HUDEP-2 (cell line): Measurements from ENCODE around the gene CPT1A.
A peak's percentile ranks its signal among the peaks of the same experiment; 100 is the strongest.

Experiments used
- DNase-seq, 76 experiments: peaks; one replicate each; lab custom pipeline; 2025; ENCODE audit not compliant: unreplicated experiment in 76 of 76; lab: John Stamatoyannopoulos, UW

CPT1A gene

GRCh38 chr11:68806931-68807844 lies 34.5 kb downstream of the CPT1A start:
- no peak for DNase-seq

- DNase-seq: no peak
Observed at GRCh38 chr11:68804786-68805185, 36.9 kb downstream of the CPT1A start.

GRCh38 chr11:68803766-68804165 lies 38.0 kb downstream of the CPT1A start:
- no peak for DNase-seq

- peak in 28 of 76 experiments; percentile 1 to 47 (median 18) for DNase-seq
Observed at GRCh38 chr11:68798221-68798813, 43.4 kb downstream of the CPT1A start.

- no peak for DNase-seq
Observed at GRCh38 chr11:68796801-68797200, 44.9 kb downstream of the CPT1A start.

- no peak for DNase-seq
Observed at GRCh38 chr11:68792400-68792966, 49.2 kb downstream of the CPT1A start.

- no peak for DNase-seq
Observed at GRCh38 chr11:68784653-68785052, 57.1 kb downstream of the CPT1A start.

GRCh38 chr11:68783216-68783821 lies 58.4 kb downstream of the CPT1A start:
- no peak for DNase-seq

GRCh38 chr11:68782711-68783110 lies 59.0 kb downstream of the CPT1A start:
- no peak for DNase-seq

- peak in 75 of 76 experiments; percentile 20 to 96 (median 89) for DNase-seq
Observed at GRCh38 chr11:68780829-68781228, 60.9 kb downstream of the CPT1A start.

- DNase-seq: no peak
Observed at GRCh38 chr11:68778205-68778604, 63.5 kb downstream of the CPT1A start.

- DNase-seq: no peak
Observed at GRCh38 chr11:68776442-68777235, 65.1 kb downstream of the CPT1A start.

- DNase-seq: no peak
Observed at GRCh38 chr11:68775951-68776388, 65.7 kb downstream of the CPT1A start.

GRCh38 chr11:68774194-68774585 lies 67.5 kb downstream of the CPT1A start:
- DNase-seq: no peak

GRCh38 chr11:68773521-68774193 lies 68.1 kb downstream of the CPT1A start:
- no peak for DNase-seq

GRCh38 chr11:68772936-68773335 lies 68.8 kb downstream of the CPT1A start:
- no peak for DNase-seq

- DNase-seq: no peak
Observed at GRCh38 chr11:68770781-68771180, 70.9 kb downstream of the CPT1A start.

- DNase-seq: no peak
Observed at GRCh38 chr11:68767672-68768071, 74.0 kb downstream of the CPT1A start.

- no peak for DNase-seq
Observed at GRCh38 chr11:68766786-68767185, 74.9 kb downstream of the CPT1A start.

GRCh38 chr11:68764746-68765145 lies 77.0 kb downstream of the CPT1A start:
- no peak for DNase-seq
